GM11168 (cell line): ENCODE results near the gene RNF125.
"Not testable (repeated sequence)": the region's sequence is repeated elsewhere in the genome, so short reads cannot be mapped to it uniquely, and the experiment has no call there.

Experiments
- in situ Hi-C: fragments of 300-500 bp; cut with MboI; formaldehyde crosslinking; loops from one replicate; pipeline ENCODE4 v1.12.0; 2022; ENCODE audit warnings: low sequenced_read_pairs; ENCODE audit not compliant: unreplicated experiment

The RNF125 gene

GRCh38 chr18:32081881-32082280 is 63.3 kb downstream of the RNF125 start:
- in situ Hi-C loops: no loop called here

- in situ Hi-C loops: no loop called here
Measured at GRCh38 chr18:32083781-32084180, 65.2 kb downstream of the RNF125 start.

- in situ Hi-C loops: no loop called here
Measured at GRCh38 chr18:32086881-32087280, 68.3 kb downstream of the RNF125 start.

- in situ Hi-C loops: not testable (repeated sequence)
Measured at GRCh38 chr18:32090831-32091230, 72.2 kb downstream of the RNF125 start.

GRCh38 chr18:32091325-32091723 is 72.7 kb downstream of the RNF125 start:
- in situ Hi-C loops: no loop called here

GRCh38 chr18:32091724-32092421 is 73.2 kb downstream of the RNF125 start, which contains the start of gene RNF138:
Gene RNF138, plus strand, starts transcription at chr18:32091874. Its CDS starts 903 bp downstream, at chr18:32092777.
- in situ Hi-C loops: no loop called here

GRCh38 chr18:32092422-32093101 is 73.9 kb downstream of the RNF125 start:
- in situ Hi-C loops: no loop called here

GRCh38 chr18:32093102-32093511 is 74.5 kb downstream of the RNF125 start:
- in situ Hi-C loops: no loop called here

- in situ Hi-C loops: no loop called here
Measured at GRCh38 chr18:32093523-32093922, 74.9 kb downstream of the RNF125 start.

- in situ Hi-C loops: no loop called here
Measured at GRCh38 chr18:32095192-32095899, 76.7 kb downstream of the RNF125 start.

- in situ Hi-C loops: no loop called here
Measured at GRCh38 chr18:32095900-32096229, 77.2 kb downstream of the RNF125 start.

GRCh38 chr18:32096946-32097345 is 78.3 kb downstream of the RNF125 start:
- in situ Hi-C loops: no loop called here

GRCh38 chr18:32104516-32104915 is 85.9 kb downstream of the RNF125 start:
- in situ Hi-C loops: no loop called here

GRCh38 chr18:32110005-32110404 is 91.4 kb downstream of the RNF125 start:
- in situ Hi-C loops: no loop called here

GRCh38 chr18:32111706-32112105 is 93.1 kb downstream of the RNF125 start:
- in situ Hi-C loops: no loop called here

GRCh38 chr18:32112826-32113225 is 94.2 kb downstream of the RNF125 start:
- in situ Hi-C loops: no loop called here

- in situ Hi-C loops: no loop called here
Measured at GRCh38 chr18:32114293-32114942, 95.8 kb downstream of the RNF125 start.

GRCh38 chr18:32122039-32122438 is 103.4 kb downstream of the RNF125 start:
- in situ Hi-C loops: no loop called here
